Neural progenitor cell (in vitro differentiated cells): ENCODE data around the gene OR2J1. TPM values are rescaled to one million over a fixed set of nuclear protein-coding genes. Genes with fewer than 3 reads are reported as not detected.
A peak's percentile ranks its signal among the peaks of the same experiment; 100 is the strongest.

ENCODE experiments used
- DNase-seq: peaks from one replicate; pipeline ENCODE4 v3.0.0-alpha.2; 2016; ENCODE audit warnings: low spot score
- H2AFZ ChIP-seq: fragments of 200-600 bp; sonication (generic); replicated peaks from 2 replicates; pipeline ENCODE4 v1.6.1; 2016; ENCODE audit warnings: antibody characterized with exemption
- H3F3A ChIP-seq: fragments of 200-600 bp; sonication (generic); 2 replicates; pipeline ENCODE4 v1.6.1; 2016; ENCODE audit warnings: antibody characterized with exemption, low read depth
- H3K27ac ChIP-seq: fragments of 200-600 bp; sonication (generic); 2 replicates; pipeline ENCODE4 v1.5.1; 2016; ENCODE audit warnings: mild to moderate bottlenecking
- H3K27me3 ChIP-seq: fragments of 200-600 bp; sonication (generic); 2 replicates; pipeline ENCODE4 v1.6.1; 2016; ENCODE audit warnings: mild to moderate bottlenecking, moderate library complexity
- H3K36me3 ChIP-seq: fragments of 200-600 bp; sonication (generic); 2 replicates; pipeline ENCODE4 v1.5.1; 2016
- H3K4me1 ChIP-seq: fragments of 200-600 bp; sonication (generic); 2 replicates; pipeline ENCODE4 v1.6.1; 2016; ENCODE audit warnings: mixed run types
- H3K4me2 ChIP-seq: fragments of 200-600 bp; sonication (generic); 2 replicates; pipeline ENCODE4 v1.6.1; 2016
- H3K4me3 ChIP-seq: fragments of 200-600 bp; sonication (generic); 2 replicates; pipeline ENCODE4 v1.5.1; 2016
- H3K79me2 ChIP-seq: fragments of 200-600 bp; sonication (generic); 2 replicates; pipeline ENCODE4 v1.6.1; 2016; ENCODE audit warnings: low read depth
- H3K9ac ChIP-seq: fragments of 200-600 bp; sonication (generic); 2 replicates; pipeline ENCODE4 v1.6.1; 2016
- H3K9me3 ChIP-seq: fragments of 200-600 bp; sonication (generic); 2 replicates; pipeline ENCODE4 v1.5.1; 2016; ENCODE audit warnings: low read depth
- H4K20me1 ChIP-seq: fragments of 200-600 bp; sonication (generic); 2 replicates; pipeline ENCODE4 v1.6.1; 2016; ENCODE audit warnings: low read depth
- H3K27ac Mint-ChIP-seq: 3 replicates; pipeline ENCODE4 v1.8.0; 2021; ENCODE audit warnings: mixed read lengths
- H3K27me3 Mint-ChIP-seq: 2 replicates; pipeline ENCODE4 v1.8.0; 2022; ENCODE audit warnings: low read depth, mild to moderate bottlenecking, inconsistent platforms, moderate library complexity, mixed read lengths; ENCODE audit not compliant: insufficient read depth
- H3K36me3 Mint-ChIP-seq: 3 replicates; pipeline ENCODE4 v1.8.0; 2021; ENCODE audit warnings: mixed read lengths
- H3K4me1 Mint-ChIP-seq: 3 replicates; pipeline ENCODE4 v1.8.0; 2021; ENCODE audit warnings: mixed read lengths
- H3K4me3 Mint-ChIP-seq: 3 replicates; pipeline ENCODE4 v1.8.0; 2021; ENCODE audit warnings: mild to moderate bottlenecking, moderate library complexity, mixed read lengths
- H3K9me3 Mint-ChIP-seq: 3 replicates; pipeline ENCODE4 v1.8.0; 2020; ENCODE audit warnings: mixed read lengths
- CTCF ChIP-seq: fragments of 200-600 bp; sonication (generic); IDR thresholded peaks from 2 replicates; pipeline ENCODE4 v1.5.1; 2017; ENCODE audit warnings: antibody characterized with exemption, mild to moderate bottlenecking
- EZH2 ChIP-seq: fragments of 200-600 bp; sonication (generic); IDR thresholded peaks from 2 replicates; pipeline ENCODE4 v1.6.1; 2017; ENCODE audit warnings: antibody characterized with exemption, mild to moderate bottlenecking, moderate library complexity
- EZH2phosphoT487 ChIP-seq: fragments of 200-600 bp; sonication (generic); IDR thresholded peaks from 2 replicates; pipeline ENCODE4 v1.6.1; 2017; ENCODE audit warnings: antibody characterized with exemption
- total RNA-seq: library from RNA; depleted of rRNA; stranded (reverse); fragments of >200 nt; gene quantifications from 2 replicates; pipeline ENCODE4 v1.2.3, GENCODE V29; 2015; ENCODE audit warnings: low replicate concordance

OR2J1 gene
- total RNA-seq, result not detected in 2 replicates

GRCh38 chr6:29099190-29099589 lies at the start of gene OR2J1:
Gene OR2J1, plus strand, starts transcription at chr6:29099490. Its CDS starts 1,453 bp downstream, at chr6:29100943.
- H3K9me3 ChIP-seq, result no peaks in the 10 kb centered on the region
- H3K79me2 ChIP-seq, result no peaks in the 10 kb centered on the region
- Mint-ChIP-seq H3K27me3 (no peaks in the 10 kb centered on the region), H3K9me3 (no peaks in the 10 kb centered on the region), H3K4me1 (no peaks in the 10 kb centered on the region), H3K36me3 (no peaks in the 10 kb centered on the region), H3K4me3 (no peak within 1 kb of the TSS), H3K27ac (no peak within 1 kb of the TSS)
- H3K27me3 ChIP-seq, result no peaks in the 10 kb centered on the region
- no peak within 1 kb of the TSS for H3K27ac ChIP-seq
- no peak within 1 kb of the TSS for H2AFZ ChIP-seq
- TF ChIP-seq EZH2phosphoT487, result no peak
- TF ChIP-seq EZH2, result no peak
- no peak for TF ChIP-seq CTCF
- H3K4me2 ChIP-seq, result no peak within 1 kb of the TSS
- no peaks in the 10 kb centered on the region for H3K36me3 ChIP-seq
- no peaks in the 10 kb centered on the region for H4K20me1 ChIP-seq
- no peaks in the 10 kb centered on the region for H3K4me1 ChIP-seq
- DNase-seq, result no peak
- no peaks in the 10 kb centered on the region for H3F3A ChIP-seq
- no peak within 1 kb of the TSS for H3K4me3 ChIP-seq
- H3K9ac ChIP-seq, result no peak within 1 kb of the TSS

- Histone ChIP-seq H3F3A (no peaks in the 10 kb centered on the region), H3K36me3 (no peaks in the 10 kb centered on the region), H3K27me3 (peaks cover 8% of the 10 kb centered on the region), H3K4me3 (no peak overlapping the region), H3K79me2 (no peaks in the 10 kb centered on the region), H3K9me3 (no peaks in the 10 kb centered on the region), H3K27ac (no peak overlapping the region), H2AFZ (no peak overlapping the region), H4K20me1 (no peaks in the 10 kb centered on the region), H3K4me2 (no peak overlapping the region), H3K4me1 (no peaks in the 10 kb centered on the region), H3K9ac (no peak overlapping the region)
- Mint-ChIP-seq H3K27ac (no peak overlapping the region), H3K36me3 (no peaks in the 10 kb centered on the region), H3K27me3 (peaks cover 2% of the 10 kb centered on the region), H3K4me3 (no peak overlapping the region), H3K4me1 (no peaks in the 10 kb centered on the region), H3K9me3 (no peaks in the 10 kb centered on the region)
- TF ChIP-seq EZH2phosphoT487 (no peak), EZH2 (no peak), CTCF (no peak)
- DNase-seq, result no peak
These were observed 47.6 kb upstream of the OR2J1 start for GRCh38 chr6:29051680-29052079.

GRCh38 chr6:29071831-29072723 lies 27.2 kb upstream of the OR2J1 start:
- no peak for TF ChIP-seq EZH2
- TF ChIP-seq CTCF, result peak; percentile 85
- no peak for TF ChIP-seq EZH2phosphoT487
- Mint-ChIP-seq H3K27ac (no peak overlapping the region), H3K27me3 (no peaks in the 10 kb centered on the region), H3K4me1 (no peaks in the 10 kb centered on the region), H3K36me3 (no peaks in the 10 kb centered on the region), H3K4me3 (no peak overlapping the region), H3K9me3 (peaks cover 5% of the 10 kb centered on the region)
- Histone ChIP-seq H3K27me3 (peaks cover 11% of the 10 kb centered on the region), H2AFZ (peak overlapping the region; percentile 93), H3K4me2 (no peak overlapping the region), H3K27ac (no peak overlapping the region), H3K9me3 (no peaks in the 10 kb centered on the region), H4K20me1 (no peaks in the 10 kb centered on the region), H3K36me3 (no peaks in the 10 kb centered on the region), H3F3A (no peaks in the 10 kb centered on the region), H3K9ac (no peak overlapping the region), H3K4me3 (no peak overlapping the region), H3K4me1 (no peaks in the 10 kb centered on the region), H3K79me2 (no peaks in the 10 kb centered on the region)
- peak; percentile 82 for DNase-seq
